ENCODE measurements around the gene NRSN2. TPM values are rescaled to one million over a fixed set of nuclear protein-coding genes. Genes with fewer than 3 reads are reported as not detected.

NRSN2 gene
- total and polyA plus RNA-seq, 7 donors: 1.6 to 5.0 (median 3.4) TPM

- Histone ChIP-seq H3K27me3 (ENCODE audit: insufficient read depth in 3 of 3, low read length in 2 of 3) (no peaks in the 10 kb centered on the region), H3K4me1 (no peaks in the 10 kb centered on the region), H3K4me3 (peak overlapping the region; percentile 60), H3K27ac (peak overlapping the region; percentile 34), H3K9me3 (no peaks in the 10 kb centered on the region), H3K36me3 (ENCODE audit: insufficient read depth in 1 of 2, low read depth in 1 of 2) (no peaks in the 10 kb centered on the region)
- DNase-seq (no peak), ATAC-seq (peak in 1 of 4 donors; percentile 33)
- WGBS, 3 donors: 5 to 15% (median 12%) methylated on average over 6 of the region's 6 CpGs
- TF ChIP-seq CTCF (IDR thresholded peaks at IDR 0.05): no peak
- intact Hi-C loops (cut with DNase I): no loop called here
Observed at GRCh38 chr20:309306-309840, 37.5 kb upstream of the NRSN2 start.

- no peaks in the 10 kb centered on the region for H3K9me3 ChIP-seq
- ATAC-seq (peak; percentile 99 to 100 (median 100)), DNase-seq (peak; percentile 98)
- intact Hi-C loops (cut with DNase I): no loop called here
- H3K27me3 ChIP-seq (ENCODE audit: insufficient read depth in 3 of 3, low read length in 2 of 3): no peaks in the 10 kb centered on the region
- H3K36me3 ChIP-seq (ENCODE audit: insufficient read depth in 1 of 2, low read depth in 1 of 2): no peaks in the 10 kb centered on the region
- H3K4me3 ChIP-seq: peak overlapping the region; percentile 60
- WGBS, 3 donors: 3 to 6% (median 5%) methylated on average over 27 to 31 of the region's 31 CpGs
- peak overlapping the region; percentile 41 for H3K27ac ChIP-seq
- no peaks in the 10 kb centered on the region for H3K4me1 ChIP-seq
- no peak for TF ChIP-seq CTCF (IDR thresholded peaks at IDR 0.05)
Observed at GRCh38 chr20:309841-310644, 36.9 kb upstream of the NRSN2 start.

GRCh38 chr20:310645-311044, 36.3 kb upstream of the NRSN2 start:
- TF ChIP-seq CTCF (IDR thresholded peaks at IDR 0.05): no peak
- Histone ChIP-seq H3K9me3 (no peaks in the 10 kb centered on the region), H3K36me3 (ENCODE audit: insufficient read depth in 1 of 2, low read depth in 1 of 2) (no peaks in the 10 kb centered on the region), H3K27me3 (ENCODE audit: insufficient read depth in 3 of 3, low read length in 2 of 3) (no peaks in the 10 kb centered on the region), H3K27ac (no peak overlapping the region), H3K4me3 (peak overlapping the region; percentile 60), H3K4me1 (no peaks in the 10 kb centered on the region)
- WGBS, 3 donors: 4 to 5% (median 4%) methylated on average over 7 of the region's 7 CpGs
- no peak for DNase-seq
- ATAC-seq: no peak
- intact Hi-C loops (cut with DNase I): no loop called here

DNA sequence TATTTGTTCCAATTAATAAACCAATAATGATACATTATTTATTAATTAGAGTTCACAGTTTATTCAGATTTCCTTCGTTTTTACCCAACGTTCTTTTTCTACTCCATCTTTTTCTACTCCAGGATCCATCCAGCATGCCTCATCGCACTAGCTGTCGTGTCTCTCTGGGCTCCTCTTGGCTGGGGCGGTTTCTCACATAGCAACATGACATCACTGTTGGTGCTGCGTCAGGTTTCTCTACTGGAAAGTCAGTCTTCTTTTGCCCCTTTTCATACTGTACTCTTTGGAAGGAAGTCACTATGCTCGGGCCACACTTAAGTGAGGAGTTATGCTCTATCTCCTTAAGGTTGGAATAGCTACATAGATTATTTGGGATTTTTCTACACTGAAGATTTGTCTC, 35.3 kb upstream of the NRSN2 start:
- no peak for TF ChIP-seq CTCF (IDR thresholded peaks at IDR 0.05)
- Histone ChIP-seq H3K4me3 (no peak overlapping the region), H3K27me3 (ENCODE audit: insufficient read depth in 3 of 3, low read length in 2 of 3) (no peaks in the 10 kb centered on the region), H3K9me3 (no peaks in the 10 kb centered on the region), H3K36me3 (ENCODE audit: insufficient read depth in 1 of 2, low read depth in 1 of 2) (no peaks in the 10 kb centered on the region), H3K4me1 (no peaks in the 10 kb centered on the region), H3K27ac (no peak overlapping the region)
- DNase-seq (no peak), ATAC-seq (no peak)
- intact Hi-C loops (cut with DNase I): no loop called here
- 72 to 80% (median 77%) methylated on average over 7 of the region's 7 CpGs for WGBS, 3 donors

Data from psoas muscle (tissue), 8 donors.